Nephron (organoid): ENCODE measurements around the gene ANLN.

Source experiments
- H3K27ac Mint-ChIP-seq, 3 experiments: 2 replicates each; pipeline ENCODE4 v1.8.0; 2020; ENCODE audit warnings: mixed read lengths in 3 of 3, mild to moderate bottlenecking in 2 of 3, moderate library complexity in 1 of 3
- H3K27me3 Mint-ChIP-seq: 2 replicates; pipeline ENCODE4 v1.8.0; 2021; ENCODE audit warnings: low read depth, mild to moderate bottlenecking, moderate library complexity, mixed read lengths
- H3K36me3 Mint-ChIP-seq: 2 replicates; pipeline ENCODE4 v1.8.0; 2020; ENCODE audit warnings: low read depth, mixed read lengths
- H3K4me1 Mint-ChIP-seq: 2 replicates; pipeline ENCODE4 v1.8.0; 2020; ENCODE audit warnings: mixed read lengths
- H3K4me3 Mint-ChIP-seq, 3 experiments: 2 replicates each; pipeline ENCODE4 v1.8.0; 2020; ENCODE audit warnings: mild to moderate bottlenecking in 3 of 3, mixed read lengths in 3 of 3, moderate library complexity in 2 of 3
- H3K9me3 Mint-ChIP-seq: 2 replicates; pipeline ENCODE4 v1.8.0; 2020; ENCODE audit warnings: mixed read lengths
- CTCF ChIP-seq, 3 experiments: fragments of 200-600 bp; sonication (generic); IDR thresholded peaks; one replicate each; pipeline ENCODE4 v1.5.0; 2021; ENCODE audit warnings: antibody characterized with exemption in 3 of 3; ENCODE audit not compliant: unreplicated experiment in 3 of 3

ANLN gene

GRCh38 chr7:36348771-36349170, 40.9 kb upstream of the ANLN start:
- no peaks in the 10 kb centered on the region for H3K36me3 Mint-ChIP-seq
- no peaks in the 10 kb centered on the region for H3K27me3 Mint-ChIP-seq
- H3K9me3 Mint-ChIP-seq: no peaks in the 10 kb centered on the region
- peak overlapping the region in 2 of 3 experiments; percentile 39 to 60 for H3K27ac Mint-ChIP-seq
- no peak overlapping the region for H3K4me3 Mint-ChIP-seq
- H3K4me1 Mint-ChIP-seq: peaks cover 19% of the 10 kb centered on the region
- TF ChIP-seq CTCF (IDR thresholded peaks at IDR 0.05; ENCODE audit: unreplicated experiment in 3 of 3): no peak

GRCh38 chr7:36349626-36350025, 40.0 kb upstream of the ANLN start:
- Mint-ChIP-seq H3K27ac (peak overlapping the region in 1 of 3 experiments; percentile 16), H3K9me3 (no peaks in the 10 kb centered on the region), H3K4me3 (no peak overlapping the region), H3K4me1 (peaks cover 19% of the 10 kb centered on the region), H3K27me3 (no peaks in the 10 kb centered on the region), H3K36me3 (no peaks in the 10 kb centered on the region)
- no peak for TF ChIP-seq CTCF (IDR thresholded peaks at IDR 0.05; ENCODE audit: unreplicated experiment in 3 of 3)

- Mint-ChIP-seq H3K4me3 (no peak overlapping the region), H3K36me3 (no peaks in the 10 kb centered on the region), H3K4me1 (no peaks in the 10 kb centered on the region), H3K27me3 (no peaks in the 10 kb centered on the region), H3K27ac (no peak overlapping the region), H3K9me3 (no peaks in the 10 kb centered on the region)
- no peak for TF ChIP-seq CTCF (IDR thresholded peaks at IDR 0.05; ENCODE audit: unreplicated experiment in 3 of 3)
Observed at GRCh38 chr7:36355490-36355889, 34.2 kb upstream of the ANLN start.

GRCh38 chr7:36357054-36357453, 32.6 kb upstream of the ANLN start:
- Mint-ChIP-seq H3K4me1 (no peaks in the 10 kb centered on the region), H3K9me3 (no peaks in the 10 kb centered on the region), H3K4me3 (no peak overlapping the region), H3K27me3 (no peaks in the 10 kb centered on the region), H3K36me3 (no peaks in the 10 kb centered on the region), H3K27ac (no peak overlapping the region)
- no peak for TF ChIP-seq CTCF (IDR thresholded peaks at IDR 0.05; ENCODE audit: unreplicated experiment in 3 of 3)

GRCh38 chr7:36358589-36358988, 31.1 kb upstream of the ANLN start:
- Mint-ChIP-seq H3K27me3 (no peaks in the 10 kb centered on the region), H3K9me3 (no peaks in the 10 kb centered on the region), H3K27ac (no peak overlapping the region), H3K36me3 (peaks cover 5% of the 10 kb centered on the region), H3K4me1 (no peaks in the 10 kb centered on the region), H3K4me3 (no peak overlapping the region)
- TF ChIP-seq CTCF (IDR thresholded peaks at IDR 0.05; ENCODE audit: unreplicated experiment in 3 of 3): no peak

- no peak for TF ChIP-seq CTCF (IDR thresholded peaks at IDR 0.05; ENCODE audit: unreplicated experiment in 3 of 3)
- Mint-ChIP-seq H3K4me3 (no peak overlapping the region), H3K9me3 (no peaks in the 10 kb centered on the region), H3K36me3 (peaks cover 5% of the 10 kb centered on the region), H3K27me3 (peaks cover 11% of the 10 kb centered on the region), H3K4me1 (no peaks in the 10 kb centered on the region), H3K27ac (no peak overlapping the region)
Observed at GRCh38 chr7:36360244-36360643, 29.4 kb upstream of the ANLN start.
